Head of caudate nucleus (tissue), 42 donors: ENCODE measurements around the gene TOR1AIP1.
A peak's percentile ranks its signal among the peaks of the same experiment; 100 is the strongest.
"Not testable (repeated sequence)": the region's sequence is repeated elsewhere in the genome, so short reads cannot be mapped to it uniquely, and the experiment has no call there.

ENCODE experiments used
- DNase-seq, 42 donors: peaks; one replicate each; pipeline versions ENCODE4 v3.0.0 to v3.0.0-alpha.2; 2020 to 2021; ENCODE audit warnings: mixed read lengths in 7 of 42
- intact Hi-C: fragments of 100-400 bp; cut with DNase I; formaldehyde crosslinking; loops from one replicate; pipeline ENCODE4 v1.15.0; 2022

The TOR1AIP1 gene

GRCh38 chr1:179929955-179930798, 48.1 kb downstream of the TOR1AIP1 start:
- intact Hi-C loops = no loop called here
- DNase-seq = no peak

GRCh38 chr1:179930867-179931266, 48.8 kb downstream of the TOR1AIP1 start:
- no peak for DNase-seq
- intact Hi-C loops = no loop called here

- intact Hi-C loops = no loop called here
- no peak for DNase-seq
These were observed 51.1 kb downstream of the TOR1AIP1 start for GRCh38 chr1:179933219-179933618.

DNA sequence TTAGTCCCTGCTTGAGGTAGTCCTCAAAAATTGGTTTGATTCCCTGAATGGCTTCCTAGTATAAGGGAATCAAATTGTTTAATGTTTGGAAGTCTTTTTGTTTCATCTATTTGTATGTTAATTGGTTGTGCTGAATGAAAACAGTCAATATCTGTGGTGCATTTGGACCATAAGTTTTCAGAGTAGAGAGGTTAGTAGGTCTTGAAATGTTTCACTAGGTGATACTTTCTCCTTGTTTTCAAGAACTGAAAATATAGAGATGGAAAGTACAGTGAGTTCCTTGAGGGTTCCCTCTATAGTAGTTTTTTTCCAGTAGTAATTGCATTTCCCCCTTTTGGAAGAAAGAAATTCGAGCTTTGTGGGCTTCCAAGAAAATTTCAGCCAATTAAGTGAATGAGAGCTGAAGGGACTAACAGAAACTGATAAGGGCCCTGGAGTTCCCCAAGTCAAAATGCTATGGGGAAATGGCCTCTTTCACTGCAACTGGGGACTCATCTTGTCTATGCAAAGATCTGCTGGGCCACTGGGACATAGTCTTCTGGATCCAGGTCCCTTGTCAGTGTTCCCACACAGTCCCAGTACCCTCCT, 53.9 kb downstream of the TOR1AIP1 start:
- intact Hi-C loops = no loop called here
- no peak for DNase-seq

GRCh38 chr1:179937668-179938254, 55.7 kb downstream of the TOR1AIP1 start:
- intact Hi-C loops = no loop called here
- DNase-seq = no peak

DNA sequence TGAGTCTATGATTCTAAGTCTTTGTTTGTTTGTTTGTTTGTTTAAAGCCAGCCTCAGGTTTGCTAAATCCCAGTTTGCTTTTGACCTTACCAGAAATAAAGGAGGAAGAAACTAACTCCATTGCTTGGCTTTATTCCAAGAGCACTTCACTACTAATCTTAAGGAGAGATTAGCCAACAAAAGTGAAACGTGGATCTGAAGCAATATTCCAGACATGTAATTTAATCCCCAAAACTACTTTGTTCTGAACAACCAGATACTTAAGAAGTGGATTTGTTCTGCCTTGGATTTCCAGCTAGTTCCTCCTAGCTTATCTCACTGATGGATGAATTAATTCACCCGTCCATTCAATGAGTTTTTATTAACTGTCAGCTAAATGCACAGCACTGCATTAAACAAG, 56.7 kb downstream of the TOR1AIP1 start:
- DNase-seq = no peak
- intact Hi-C loops = no loop called here

DNA sequence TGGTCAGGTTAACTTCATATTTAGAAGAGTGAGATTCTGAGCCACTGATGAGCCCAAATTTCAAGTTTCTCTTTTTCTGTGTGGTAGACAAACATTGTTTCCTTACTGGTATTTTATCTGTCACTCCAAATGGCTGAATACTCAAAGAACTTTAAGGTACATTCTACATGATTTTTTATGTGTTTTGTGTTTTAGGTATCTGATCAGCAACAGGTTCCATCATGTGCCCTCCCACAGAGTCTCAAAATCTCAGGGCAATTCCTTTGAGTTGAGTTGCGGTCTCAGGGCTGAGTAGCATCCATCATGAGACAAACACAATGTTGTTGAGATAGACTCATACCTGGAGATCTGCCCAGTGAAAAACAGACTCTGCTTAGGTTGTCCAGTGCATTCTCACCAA, 57.9 kb downstream of the TOR1AIP1 start:
- intact Hi-C loops = no loop called here

GRCh38 chr1:179941454-179941853, 59.4 kb downstream of the TOR1AIP1 start:
- no peak for DNase-seq
- intact Hi-C loops = no loop called here

More for the DNA sequence above, 57.9 kb downstream of the TOR1AIP1 start:
- DNase-seq = no peak

GRCh38 chr1:179950651-179951050, 68.6 kb downstream of the TOR1AIP1 start:
- intact Hi-C loops = loop anchor here (5.0 to 10.0 kb wide), 2 partner anchors 68 to 224 kb away; partner anchors contain the start of gene TOR1AIP1
- DNase-seq = no peak

GRCh38 chr1:179951383-179952144, 69.5 kb downstream of the TOR1AIP1 start:
- DNase-seq = no peak
- intact Hi-C loops = loop anchor here (5.0 to 10.0 kb wide), 2 partner anchors 69 to 223 kb away; partner anchors contain the start of gene TOR1AIP1

DNA sequence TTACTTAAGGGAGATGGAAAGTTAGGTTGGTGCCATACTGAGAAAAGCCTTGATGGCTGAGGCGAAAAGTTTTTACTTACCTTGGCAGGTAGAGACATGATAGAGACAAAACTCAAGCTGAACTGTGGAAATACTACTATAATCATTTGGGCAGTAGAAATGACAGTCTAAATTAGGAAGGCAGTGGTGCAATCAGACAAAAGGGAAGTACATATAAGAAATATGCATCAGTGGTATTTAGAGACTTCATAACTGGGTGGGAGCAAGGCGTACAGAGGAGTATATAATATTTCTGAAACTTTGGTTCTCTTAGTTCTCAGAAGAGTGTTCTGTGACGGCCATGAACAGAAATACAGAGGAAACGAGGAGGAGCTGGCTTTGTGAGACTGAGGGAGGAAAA, 70.1 kb downstream of the TOR1AIP1 start:
- no peak for DNase-seq
- intact Hi-C loops = loop anchor here (5.0 to 10.0 kb wide), 2 partner anchors 70 to 223 kb away; partner anchors contain the start of gene TOR1AIP1

- intact Hi-C loops = loop anchor here (5.0 to 10.0 kb wide), 2 partner anchors 72 to 221 kb away; partner anchors contain the start of gene TOR1AIP1
These were observed 71.9 kb downstream of the TOR1AIP1 start for GRCh38 chr1:179953974-179954492.

GRCh38 chr1:179954493-179955286, 72.6 kb downstream of the TOR1AIP1 start, which contains the start of gene CEP350:
CEP350 (plus strand) TSS chr1:179954810; CDS start chr1:179986182, 31,372 bp downstream.
- intact Hi-C loops = loop anchor here (5.0 to 10.0 kb wide), 2 partner anchors 72 to 220 kb away; partner anchors contain the start of gene TOR1AIP1

More at GRCh38 chr1:179953974-179954492, 71.9 kb downstream of the TOR1AIP1 start:
- DNase-seq = peak in 16 of 42 donors; percentile 10 to 58 (median 25)

GRCh38 chr1:179955287-179955680, 73.2 kb downstream of the TOR1AIP1 start:
- intact Hi-C loops = loop anchor here (10.0 kb wide), 1 partner anchor 220 kb away; no protein-coding TSS in a partner anchor

More at GRCh38 chr1:179954493-179955286, 72.6 kb downstream of the TOR1AIP1 start, which contains the start of gene CEP350:
- DNase-seq = peak; percentile 91 to 99 (median 96)

DNA sequence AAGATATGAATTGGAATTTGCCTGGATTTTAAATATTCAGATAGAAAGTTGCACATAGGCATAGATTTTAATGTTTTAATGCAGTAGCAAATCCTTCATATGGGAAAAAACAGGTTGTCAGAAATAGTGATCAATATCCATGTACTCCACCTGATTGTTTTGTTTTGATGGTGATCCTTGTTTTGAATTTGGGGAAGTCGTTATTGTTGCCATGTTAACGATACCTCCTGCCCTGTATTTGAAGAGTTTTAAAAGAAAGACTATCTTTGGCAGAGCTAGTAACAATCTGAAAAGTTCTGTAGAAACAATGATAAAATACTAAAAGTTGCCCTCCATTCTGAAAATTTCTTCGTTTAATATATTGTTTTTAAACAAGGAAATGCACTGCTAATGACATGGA, 73.6 kb downstream of the TOR1AIP1 start:
- intact Hi-C loops = loop anchor here (10.0 kb wide), 1 partner anchor 219 kb away; no protein-coding TSS in a partner anchor
- DNase-seq = no peak

More at GRCh38 chr1:179955287-179955680, 73.2 kb downstream of the TOR1AIP1 start:
- DNase-seq = peak in 3 of 42 donors; percentile 38 to 45 (median 41)

DNA sequence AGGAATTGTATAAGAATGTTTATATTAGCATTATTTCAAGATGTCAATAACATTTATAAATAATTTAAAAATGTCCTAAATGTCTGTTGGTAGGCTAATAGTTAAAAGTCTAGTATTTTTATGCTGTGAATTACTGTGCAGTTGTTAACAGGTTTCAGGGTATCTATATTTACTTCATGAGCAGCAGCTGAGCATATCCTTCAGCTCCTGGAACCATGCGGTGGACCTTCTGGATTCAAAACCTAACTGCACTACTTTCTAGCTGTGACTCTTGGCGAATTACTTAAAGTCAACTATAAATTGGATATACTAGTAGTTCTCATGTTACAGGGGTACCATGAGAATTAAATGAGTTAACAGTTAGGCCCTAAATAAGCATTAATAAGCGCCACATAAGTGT, 76.3 kb downstream of the TOR1AIP1 start:
- intact Hi-C loops = loop anchor here (10.0 kb wide), 1 partner anchor 216 kb away; no protein-coding TSS in a partner anchor
- DNase-seq = no peak

- intact Hi-C loops, DNase-seq: not testable (repeated sequence)
These were observed 80.1 kb downstream of the TOR1AIP1 start for GRCh38 chr1:179962168-179962567.
